Activated naive CD4-positive, alpha-beta T cell treated with anti-CD3 and anti-CD28 coated beads, Interleukin-2, amount 50 U/mL, for 24 hours (primary cell): ENCODE data around the gene C8B.

Experiments used
- H3K27ac Mint-ChIP-seq: one replicate; pipeline ENCODE4 v1.8.0; 2021; ENCODE audit warnings: mild to moderate bottlenecking, mixed read lengths
- H3K27me3 Mint-ChIP-seq: one replicate; pipeline ENCODE4 v1.8.0; 2021; ENCODE audit warnings: mixed read lengths
- H3K36me3 Mint-ChIP-seq: one replicate; pipeline ENCODE4 v1.8.0; 2021; ENCODE audit warnings: mixed read lengths
- H3K4me1 Mint-ChIP-seq: one replicate; pipeline ENCODE4 v1.8.0; 2021; ENCODE audit warnings: mixed read lengths
- H3K4me3 Mint-ChIP-seq: one replicate; pipeline ENCODE4 v1.8.0; 2021; ENCODE audit warnings: mild to moderate bottlenecking, mixed read lengths
- H3K9me3 Mint-ChIP-seq: one replicate; pipeline ENCODE4 v1.8.0; 2021; ENCODE audit warnings: mixed read lengths

The C8B gene

GRCh38 chr1:56925193-56925592 lies 40.6 kb downstream of the C8B start:
- H3K36me3 Mint-ChIP-seq: no peaks in the 10 kb centered on the region
- H3K9me3 Mint-ChIP-seq: no peaks in the 10 kb centered on the region
- no peak overlapping the region for H3K4me3 Mint-ChIP-seq
- peaks cover 2% of the 10 kb centered on the region for H3K27me3 Mint-ChIP-seq
- H3K4me1 Mint-ChIP-seq: no peaks in the 10 kb centered on the region
- no peak overlapping the region for H3K27ac Mint-ChIP-seq

GRCh38 chr1:56924116-56924515 lies 41.7 kb downstream of the C8B start:
- H3K4me3 Mint-ChIP-seq: no peak overlapping the region
- peaks cover 2% of the 10 kb centered on the region for H3K27me3 Mint-ChIP-seq
- H3K36me3 Mint-ChIP-seq: no peaks in the 10 kb centered on the region
- no peaks in the 10 kb centered on the region for H3K4me1 Mint-ChIP-seq
- H3K27ac Mint-ChIP-seq: no peak overlapping the region
- no peaks in the 10 kb centered on the region for H3K9me3 Mint-ChIP-seq

- no peaks in the 10 kb centered on the region for H3K4me1 Mint-ChIP-seq
- H3K36me3 Mint-ChIP-seq: no peaks in the 10 kb centered on the region
- H3K4me3 Mint-ChIP-seq: no peak overlapping the region
- H3K27me3 Mint-ChIP-seq: peaks cover 3% of the 10 kb centered on the region
- no peak overlapping the region for H3K27ac Mint-ChIP-seq
- H3K9me3 Mint-ChIP-seq: no peaks in the 10 kb centered on the region
Measured at GRCh38 chr1:56923201-56923600, 42.6 kb downstream of the C8B start.

GRCh38 chr1:56922507-56922906 lies 43.3 kb downstream of the C8B start:
- Mint-ChIP-seq H3K4me3 (no peak overlapping the region), H3K27me3 (peaks cover 3% of the 10 kb centered on the region), H3K4me1 (no peaks in the 10 kb centered on the region), H3K27ac (no peak overlapping the region), H3K9me3 (no peaks in the 10 kb centered on the region), H3K36me3 (no peaks in the 10 kb centered on the region)

GRCh38 chr1:56922070-56922469 lies 43.7 kb downstream of the C8B start:
- Mint-ChIP-seq H3K36me3 (no peaks in the 10 kb centered on the region), H3K4me3 (no peak overlapping the region), H3K27ac (no peak overlapping the region)

GRCh38 chr1:56921479-56921878 lies 44.3 kb downstream of the C8B start:
- peaks cover 3% of the 10 kb centered on the region for H3K27me3 Mint-ChIP-seq
- no peaks in the 10 kb centered on the region for H3K9me3 Mint-ChIP-seq
- no peaks in the 10 kb centered on the region for H3K4me1 Mint-ChIP-seq
- H3K4me3 Mint-ChIP-seq: no peak overlapping the region
- H3K27ac Mint-ChIP-seq: no peak overlapping the region
- no peaks in the 10 kb centered on the region for H3K36me3 Mint-ChIP-seq

More at GRCh38 chr1:56922070-56922469, 43.7 kb downstream of the C8B start:
- no peaks in the 10 kb centered on the region for H3K9me3 Mint-ChIP-seq
- H3K4me1 Mint-ChIP-seq: no peaks in the 10 kb centered on the region
- peaks cover 3% of the 10 kb centered on the region for H3K27me3 Mint-ChIP-seq

GRCh38 chr1:56920591-56921001 lies 45.2 kb downstream of the C8B start:
- Mint-ChIP-seq H3K9me3 (no peaks in the 10 kb centered on the region), H3K27ac (no peak overlapping the region), H3K36me3 (no peaks in the 10 kb centered on the region), H3K27me3 (peaks cover 3% of the 10 kb centered on the region), H3K4me1 (no peaks in the 10 kb centered on the region), H3K4me3 (no peak overlapping the region)

- Mint-ChIP-seq H3K36me3 (no peaks in the 10 kb centered on the region), H3K4me3 (no peak overlapping the region), H3K9me3 (no peaks in the 10 kb centered on the region), H3K4me1 (no peaks in the 10 kb centered on the region), H3K27me3 (peaks cover 3% of the 10 kb centered on the region), H3K27ac (no peak overlapping the region)
Measured at GRCh38 chr1:56917356-56917755, 48.5 kb downstream of the C8B start.

GRCh38 chr1:56916630-56917029 lies 49.2 kb downstream of the C8B start:
- Mint-ChIP-seq H3K27me3 (peaks cover 3% of the 10 kb centered on the region), H3K9me3 (no peaks in the 10 kb centered on the region), H3K36me3 (no peaks in the 10 kb centered on the region), H3K4me1 (no peaks in the 10 kb centered on the region), H3K4me3 (no peak overlapping the region), H3K27ac (no peak overlapping the region)

- Mint-ChIP-seq H3K36me3 (no peaks in the 10 kb centered on the region), H3K27me3 (peaks cover 3% of the 10 kb centered on the region), H3K27ac (no peak overlapping the region), H3K9me3 (no peaks in the 10 kb centered on the region), H3K4me1 (no peaks in the 10 kb centered on the region), H3K4me3 (no peak overlapping the region)
Measured at GRCh38 chr1:56915960-56916359, 49.9 kb downstream of the C8B start.

- Mint-ChIP-seq H3K36me3 (no peaks in the 10 kb centered on the region), H3K27me3 (no peaks in the 10 kb centered on the region), H3K4me1 (no peaks in the 10 kb centered on the region), H3K9me3 (no peaks in the 10 kb centered on the region), H3K27ac (no peak overlapping the region), H3K4me3 (no peak overlapping the region)
Measured at GRCh38 chr1:56912325-56912724, 53.5 kb downstream of the C8B start.

GRCh38 chr1:56911098-56911938 lies 54.5 kb downstream of the C8B start:
- no peaks in the 10 kb centered on the region for H3K9me3 Mint-ChIP-seq
- no peaks in the 10 kb centered on the region for H3K4me1 Mint-ChIP-seq
- H3K27me3 Mint-ChIP-seq: no peaks in the 10 kb centered on the region
- H3K27ac Mint-ChIP-seq: no peak overlapping the region
- no peaks in the 10 kb centered on the region for H3K36me3 Mint-ChIP-seq
- no peak overlapping the region for H3K4me3 Mint-ChIP-seq

- Mint-ChIP-seq H3K36me3 (no peaks in the 10 kb centered on the region), H3K27me3 (no peaks in the 10 kb centered on the region), H3K27ac (no peak overlapping the region), H3K9me3 (no peaks in the 10 kb centered on the region), H3K4me1 (no peaks in the 10 kb centered on the region), H3K4me3 (no peak overlapping the region)
Measured at GRCh38 chr1:56910441-56910985, 55.3 kb downstream of the C8B start.

- H3K27me3 Mint-ChIP-seq: no peaks in the 10 kb centered on the region
- H3K4me1 Mint-ChIP-seq: no peaks in the 10 kb centered on the region
- no peaks in the 10 kb centered on the region for H3K9me3 Mint-ChIP-seq
- H3K4me3 Mint-ChIP-seq: no peak overlapping the region
- H3K27ac Mint-ChIP-seq: no peak overlapping the region
- H3K36me3 Mint-ChIP-seq: no peaks in the 10 kb centered on the region
Measured at GRCh38 chr1:56908619-56909221, 57.1 kb downstream of the C8B start.

- Mint-ChIP-seq H3K4me1 (no peaks in the 10 kb centered on the region), H3K27me3 (no peaks in the 10 kb centered on the region), H3K9me3 (no peaks in the 10 kb centered on the region), H3K4me3 (no peak overlapping the region), H3K36me3 (no peaks in the 10 kb centered on the region), H3K27ac (no peak overlapping the region)
Measured at GRCh38 chr1:56905667-56906066, 60.1 kb downstream of the C8B start.

GRCh38 chr1:56904663-56905397 lies 61.0 kb downstream of the C8B start:
- H3K9me3 Mint-ChIP-seq: no peaks in the 10 kb centered on the region

More at GRCh38 chr1:56904663-56905397, 61.0 kb downstream of the C8B start:
- Mint-ChIP-seq H3K27me3 (no peaks in the 10 kb centered on the region), H3K4me1 (no peaks in the 10 kb centered on the region), H3K27ac (no peak overlapping the region), H3K4me3 (no peak overlapping the region), H3K36me3 (no peaks in the 10 kb centered on the region)
